SK-N-SH treated with all-trans-retinoic acid at 6 μM for 48 hours (cell line): Measurements from ENCODE around the gene EMX1.

Experiments
- ATAC-seq: fragments of 200-7000 bp; cut with Tn5 transposase; 3 replicates; pipeline ENCODE4 v1.9.1; 2020; ENCODE audit warnings: mild to moderate bottlenecking, moderate library complexity
- ARNTL ChIP-seq: fragments of 450-650 bp; formaldehyde crosslinking; IDR thresholded peaks from 2 replicates; pipeline ENCODE4 v1.5.0; 2020; ENCODE audit warnings: low read depth, mild to moderate bottlenecking, moderate library complexity, borderline replicate concordance
- BACH2 ChIP-seq: fragments of 250-450 bp; sonication (Bioruptor Pico); IDR thresholded peaks from 2 replicates; pipeline ENCODE4 v1.9.0; 2021; ENCODE audit warnings: mild to moderate bottlenecking, borderline replicate concordance
- CREB5 ChIP-seq: fragments of 250-450 bp; sonication (Bioruptor Pico); IDR thresholded peaks from 2 replicates; pipeline ENCODE4 v1.5.1; 2020; ENCODE audit warnings: low read depth, mild to moderate bottlenecking, moderate library complexity
- CSRNP3 ChIP-seq: fragments of 250-450 bp; sonication (Bioruptor Pico); IDR thresholded peaks from 2 replicates; pipeline ENCODE4 v1.5.1; 2021; ENCODE audit warnings: mild to moderate bottlenecking, moderate library complexity
- ESRRG ChIP-seq: fragments of 250-450 bp; sonication (Bioruptor Pico); IDR thresholded peaks from 2 replicates; pipeline ENCODE4 v1.6.1; 2021; ENCODE audit warnings: mild to moderate bottlenecking
- GLIS3 ChIP-seq: fragments of 250-450 bp; sonication (Bioruptor Pico); IDR thresholded peaks from 2 replicates; pipeline ENCODE4 v1.5.0; 2020; ENCODE audit warnings: mild to moderate bottlenecking, moderate library complexity
- ISL1 ChIP-seq: fragments of 250-450 bp; sonication (Bioruptor Pico); IDR thresholded peaks from 2 replicates; pipeline ENCODE4 v2.1.2; 2022; ENCODE audit warnings: mild to moderate bottlenecking, moderate library complexity
- OSR1 ChIP-seq: fragments of 250-450 bp; sonication (Bioruptor Pico); IDR thresholded peaks from 2 replicates; pipeline ENCODE4 v1.8.0; 2022; ENCODE audit warnings: moderate library complexity, mild to moderate bottlenecking, inconsistent platforms
- PATZ1 ChIP-seq: fragments of 250-450 bp; sonication (Bioruptor Pico); IDR thresholded peaks from 2 replicates; pipeline ENCODE4 v1.8.0; 2020; ENCODE audit warnings: mild to moderate bottlenecking, moderate library complexity, borderline replicate concordance
- POU6F1 ChIP-seq: fragments of 250-450 bp; sonication (Bioruptor Pico); IDR thresholded peaks from 2 replicates; pipeline ENCODE4 v1.8.0; 2021; ENCODE audit warnings: low read depth, mild to moderate bottlenecking, moderate library complexity, borderline replicate concordance
- RARB ChIP-seq: fragments of 250-450 bp; sonication (Bioruptor Pico); IDR thresholded peaks from 2 replicates; pipeline ENCODE4 v1.8.0; 2021; ENCODE audit warnings: mild to moderate bottlenecking, moderate library complexity
- SNAI2 ChIP-seq: fragments of 250-450 bp; sonication (Bioruptor Pico); IDR thresholded peaks from 2 replicates; pipeline ENCODE4 v1.5.0; 2020; ENCODE audit warnings: mild to moderate bottlenecking, moderate library complexity
- TCF4 ChIP-seq: fragments of 250-450 bp; sonication (Bioruptor Pico); IDR thresholded peaks from 2 replicates; pipeline ENCODE4 v1.8.0; 2021; ENCODE audit warnings: mild to moderate bottlenecking, moderate library complexity, borderline replicate concordance
- TOX ChIP-seq: fragments of 250-450 bp; sonication (Bioruptor Pico); IDR thresholded peaks from 2 replicates; pipeline ENCODE4 v1.8.0; 2021; ENCODE audit warnings: mild to moderate bottlenecking, moderate library complexity, borderline replicate concordance
- TSHZ2 ChIP-seq: fragments of 250-450 bp; sonication (Bioruptor Pico); IDR thresholded peaks from 2 replicates; pipeline ENCODE4 v1.5.0; 2020; ENCODE audit warnings: mild to moderate bottlenecking, moderate library complexity
- ZC3H10 ChIP-seq: fragments of 250-450 bp; sonication (Bioruptor Pico); IDR thresholded peaks from 2 replicates; pipeline ENCODE4 v1.5.1; 2021; ENCODE audit warnings: mild to moderate bottlenecking, moderate library complexity
- ZFP3 ChIP-seq: fragments of 250-450 bp; sonication (Bioruptor Pico); IDR thresholded peaks from 2 replicates; pipeline ENCODE4 v1.5.0; 2020; ENCODE audit warnings: mild to moderate bottlenecking, moderate library complexity
- ZNF565 ChIP-seq: fragments of 450-650 bp; formaldehyde crosslinking; conservative IDR thresholded peaks from 2 replicates; pipeline ENCODE4 v1.5.0; 2020; ENCODE audit warnings: low read depth, mild to moderate bottlenecking, moderate library complexity
- ZNF70 ChIP-seq: fragments of 450-650 bp; formaldehyde crosslinking; IDR thresholded peaks from 2 replicates; pipeline ENCODE4 v1.5.0; 2020; ENCODE audit warnings: mild to moderate bottlenecking, moderate library complexity
- ZNF8 ChIP-seq: fragments of 450-650 bp; formaldehyde crosslinking; IDR thresholded peaks from 2 replicates; pipeline ENCODE4 v1.5.0; 2020; ENCODE audit warnings: mild to moderate bottlenecking, moderate library complexity

EMX1 gene

GRCh38 chr2:72897785-72898584 is 19.3 kb upstream of the EMX1 start:
- no peak for TF ChIP-seq ESRRG (CRISPR knock-in tag)
- TF ChIP-seq GLIS3 (CRISPR knock-in tag) = no peak
- TF ChIP-seq POU6F1 (CRISPR knock-in tag) = no peak
- no peak for TF ChIP-seq ZFP3
- no peak for TF ChIP-seq ZNF70
- no peak for TF ChIP-seq PATZ1 (CRISPR knock-in tag)
- TF ChIP-seq SNAI2 (CRISPR knock-in tag) = no peak
- TF ChIP-seq OSR1 (CRISPR knock-in tag) = no peak
- TF ChIP-seq RARB (CRISPR knock-in tag) = no peak
- no peak for TF ChIP-seq ISL1 (CRISPR knock-in tag)
- TF ChIP-seq BACH2 (CRISPR knock-in tag) = no peak
- TF ChIP-seq CSRNP3 (CRISPR knock-in tag) = no peak
- no peak for TF ChIP-seq TCF4 (CRISPR knock-in tag)
- no peak for TF ChIP-seq CREB5 (CRISPR knock-in tag)
- no peak for TF ChIP-seq ZC3H10 (CRISPR knock-in tag)
- no peak for TF ChIP-seq TSHZ2
- TF ChIP-seq ZNF8 (CRISPR knock-in tag) = no peak

GRCh38 chr2:72898585-72898906 is 18.8 kb upstream of the EMX1 start:
- ATAC-seq = no peak
- TF ChIP-seq TOX (CRISPR knock-in tag) (no peak), ARNTL (CRISPR knock-in tag) (no peak), ISL1 (CRISPR knock-in tag) (no peak), GLIS3 (CRISPR knock-in tag) (no peak)

More at GRCh38 chr2:72897785-72898584, 19.3 kb upstream of the EMX1 start:
- ATAC-seq = no peak

- ATAC-seq = no peak
Observed at GRCh38 chr2:72900191-72900825, 17.0 kb upstream of the EMX1 start.

More at GRCh38 chr2:72900191-72900825, 17.0 kb upstream of the EMX1 start:
- TF ChIP-seq TSHZ2 (no peak), ARNTL (CRISPR knock-in tag) (no peak), ZNF70 (no peak), ZC3H10 (CRISPR knock-in tag) (no peak), ZNF565 (CRISPR knock-in tag) (no peak), OSR1 (CRISPR knock-in tag) (no peak)
